HepG2 (cell line): Measurements from ENCODE around the gene NANOS1. TPM values are rescaled to one million over a fixed set of nuclear protein-coding genes. Genes with fewer than 3 reads are reported as not detected.

Source experiments
- CBX5 ChIP-seq: sonication (generic); formaldehyde crosslinking; IDR thresholded peaks from 2 replicates; pipeline ENCODE4 v1.4.0; 2020; ENCODE audit warnings: missing genetic modification reagents, borderline replicate concordance
- FOXP1 ChIP-seq, 2 experiments: fragments of 450-650 bp in 1 of 2; IDR thresholded peaks; 2 replicates each; pipeline ENCODE4 v1.6.1; 2017 to 2018; ENCODE audit warnings: antibody characterized with exemption in 1 of 2
- HNRNPH1 ChIP-seq: fragments of 200-400 bp; formaldehyde crosslinking; optimal IDR thresholded peaks from 2 replicates; pipeline ENCODE3; 2017; ENCODE audit warnings: mild to moderate bottlenecking, low read depth, low read length
- KDM4B ChIP-seq: sonication (generic); formaldehyde crosslinking; IDR thresholded peaks from 2 replicates; pipeline ENCODE4 v1.4.0; 2020; ENCODE audit warnings: missing genetic modification reagents
- MED1 ChIP-seq: sonication (generic); formaldehyde crosslinking; IDR thresholded peaks from 2 replicates; pipeline ENCODE4 v1.4.0; 2020; ENCODE audit warnings: missing genetic modification reagents
- NBN ChIP-seq: fragments of 450-650 bp; conservative IDR thresholded peaks from 2 replicates; pipeline ENCODE4 v1.6.1; 2017
- SMARCC2 ChIP-seq: fragments of 450-650 bp; IDR thresholded peaks from 2 replicates; pipeline ENCODE4 v1.6.1; 2017; ENCODE audit warnings: antibody characterized with exemption, mild to moderate bottlenecking
- SOX5 ChIP-seq: IDR thresholded peaks from 2 replicates; pipeline ENCODE4 v1.6.1; 2016; ENCODE audit warnings: borderline replicate concordance
- ZBTB8A ChIP-seq: sonication (generic); formaldehyde crosslinking; IDR thresholded peaks from 2 replicates; pipeline ENCODE4 v1.4.0; 2020; ENCODE audit warnings: mild to moderate bottlenecking, low read depth, missing genetic modification reagents, borderline replicate concordance
- ZNF224 ChIP-seq: sonication (generic); formaldehyde crosslinking; IDR thresholded peaks from 2 replicates; pipeline ENCODE4 v1.5.0; 2020; ENCODE audit warnings: mild to moderate bottlenecking, missing genetic modification reagents
- ZNF354B ChIP-seq: sonication (generic); formaldehyde crosslinking; IDR thresholded peaks from 2 replicates; pipeline ENCODE4 v1.8.0; 2022; ENCODE audit warnings: mild to moderate bottlenecking, missing genetic modification reagents
- ZNF446 ChIP-seq: sonication (generic); formaldehyde crosslinking; IDR thresholded peaks from 2 replicates; pipeline ENCODE4 v1.5.0; 2020; ENCODE audit warnings: mild to moderate bottlenecking, missing genetic modification reagents
- polyA plus RNA-seq, 8 experiments: library from polyadenylated mRNA; depleted of rRNA in 3 of 8; stranded (reverse) in 7 of 8; unstranded in 1 of 8; fragments of >200 nt; fragmentation: Illumina TruSeq in 4 of 8; extraction: Trizol in 4 of 8; gene quantifications; 2 replicates each; pipeline versions ENCODE4 v1.2.1 to v1.2.3, GENCODE V29; 2011 to 2016; ENCODE audit warnings: low read depth in 4 of 8, missing spikeins in 1 of 8, mixed read lengths in 1 of 8; ENCODE audit not compliant: insufficient read depth in 1 of 8
- total RNA-seq, 5 experiments: library from RNA; depleted of rRNA; stranded (reverse); fragments of >200 nt; fragmentation: Illumina TruSeq; extraction: Trizol; gene quantifications; 2 replicates each; pipeline ENCODE4 v1.2.3, GENCODE V29; 2016; ENCODE audit warnings: low read depth in 1 of 5
- TF ChIP-seq, protein P1 (sequence below): sonication (generic); formaldehyde crosslinking; IDR thresholded peaks from 2 replicates; pipeline ENCODE4 v1.4.0; 2020; ENCODE audit warnings: missing genetic modification reagents, borderline replicate concordance
- TF ChIP-seq, protein P2 (sequence below): sonication (generic); formaldehyde crosslinking; IDR thresholded peaks from 2 replicates; pipeline ENCODE4 v1.4.0; 2020; ENCODE audit warnings: missing genetic modification reagents
- TF ChIP-seq, protein P3 (sequence below): sonication (generic); formaldehyde crosslinking; conservative IDR thresholded peaks from 2 replicates; pipeline ENCODE4 v1.8.0; 2022; ENCODE audit warnings: mild to moderate bottlenecking, moderate library complexity, missing genetic modification reagents
- TF ChIP-seq, protein P4 (sequence below): IDR thresholded peaks from 2 replicates; pipeline ENCODE4 v1.6.1; 2016; ENCODE audit warnings: missing compliant biosample characterization, missing genetic modification reagents, borderline replicate concordance
- TF ChIP-seq, protein P5 (sequence below): sonication (generic); formaldehyde crosslinking; IDR thresholded peaks from 2 replicates; pipeline ENCODE4 v1.4.0; 2020; ENCODE audit warnings: mild to moderate bottlenecking, missing genetic modification reagents
- TF ChIP-seq, protein P6 (sequence below): sonication (generic); formaldehyde crosslinking; IDR thresholded peaks from 2 replicates; pipeline ENCODE4 v1.8.1; 2023; ENCODE audit warnings: missing genetic modification reagents, mild to moderate bottlenecking, borderline replicate concordance

NANOS1 gene
- total and polyA plus RNA-seq, 2 of the 13 experiments (the other 11 are each of a cell fraction or from before 2014, with no cell fraction given): 1.7 to 2.2 TPM

DNA sequence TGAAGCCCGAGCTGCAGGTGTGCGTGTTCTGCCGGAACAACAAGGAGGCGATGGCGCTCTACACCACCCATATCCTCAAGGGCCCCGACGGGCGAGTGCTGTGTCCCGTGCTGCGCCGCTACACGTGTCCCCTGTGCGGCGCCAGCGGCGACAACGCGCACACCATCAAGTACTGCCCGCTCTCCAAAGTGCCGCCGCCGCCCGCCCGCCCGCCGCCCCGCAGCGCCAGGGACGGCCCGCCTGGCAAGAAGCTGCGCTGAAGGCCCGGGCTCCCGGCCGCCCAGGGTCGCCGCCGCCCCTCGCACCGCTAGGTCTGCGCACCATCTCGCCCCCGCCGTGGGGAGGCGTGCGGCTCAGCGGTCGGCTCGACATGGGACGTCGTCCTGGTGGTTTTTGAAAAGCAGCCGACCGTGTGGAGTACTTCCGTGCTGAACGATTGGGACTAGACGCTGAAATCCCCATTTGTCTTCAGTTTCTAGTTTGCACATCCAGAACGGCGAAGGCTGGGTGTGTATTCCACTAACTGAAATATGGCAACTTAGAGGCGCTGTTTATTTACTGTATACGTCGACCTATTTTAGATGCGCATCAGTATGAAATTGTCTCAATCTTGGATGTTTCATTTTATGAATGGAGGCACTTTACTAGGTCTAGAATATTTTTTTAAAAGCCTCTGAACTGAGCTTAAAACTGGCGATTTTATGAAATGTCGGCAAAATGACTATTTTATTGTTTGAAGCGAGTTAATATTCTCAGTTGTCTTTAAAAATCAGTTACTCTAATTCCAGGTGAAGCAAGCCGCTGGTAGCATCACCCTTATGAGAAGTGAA lies 1.1 kb downstream of the NANOS1 start (continued):
- TF ChIP-seq, protein P1, sequence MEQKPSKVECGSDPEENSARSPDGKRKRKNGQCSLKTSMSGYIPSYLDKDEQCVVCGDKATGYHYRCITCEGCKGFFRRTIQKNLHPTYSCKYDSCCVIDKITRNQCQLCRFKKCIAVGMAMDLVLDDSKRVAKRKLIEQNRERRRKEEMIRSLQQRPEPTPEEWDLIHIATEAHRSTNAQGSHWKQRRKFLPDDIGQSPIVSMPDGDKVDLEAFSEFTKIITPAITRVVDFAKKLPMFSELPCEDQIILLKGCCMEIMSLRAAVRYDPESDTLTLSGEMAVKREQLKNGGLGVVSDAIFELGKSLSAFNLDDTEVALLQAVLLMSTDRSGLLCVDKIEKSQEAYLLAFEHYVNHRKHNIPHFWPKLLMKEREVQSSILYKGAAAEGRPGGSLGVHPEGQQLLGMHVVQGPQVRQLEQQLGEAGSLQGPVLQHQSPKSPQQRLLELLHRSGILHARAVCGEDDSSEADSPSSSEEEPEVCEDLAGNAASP (CRISPR knock-in tag): no peak
- TF ChIP-seq CBX5 (CRISPR knock-in tag): no peak
- TF ChIP-seq HNRNPH1: no peak
- no peak for TF ChIP-seq ZNF224
- TF ChIP-seq, protein P2, sequence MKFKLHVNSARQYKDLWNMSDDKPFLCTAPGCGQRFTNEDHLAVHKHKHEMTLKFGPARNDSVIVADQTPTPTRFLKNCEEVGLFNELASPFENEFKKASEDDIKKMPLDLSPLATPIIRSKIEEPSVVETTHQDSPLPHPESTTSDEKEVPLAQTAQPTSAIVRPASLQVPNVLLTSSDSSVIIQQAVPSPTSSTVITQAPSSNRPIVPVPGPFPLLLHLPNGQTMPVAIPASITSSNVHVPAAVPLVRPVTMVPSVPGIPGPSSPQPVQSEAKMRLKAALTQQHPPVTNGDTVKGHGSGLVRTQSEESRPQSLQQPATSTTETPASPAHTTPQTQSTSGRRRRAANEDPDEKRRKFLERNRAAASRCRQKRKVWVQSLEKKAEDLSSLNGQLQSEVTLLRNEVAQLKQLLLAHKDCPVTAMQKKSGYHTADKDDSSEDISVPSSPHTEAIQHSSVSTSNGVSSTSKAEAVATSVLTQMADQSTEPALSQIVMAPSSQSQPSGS (CRISPR knock-in tag): no peak
- TF ChIP-seq, protein P3, sequence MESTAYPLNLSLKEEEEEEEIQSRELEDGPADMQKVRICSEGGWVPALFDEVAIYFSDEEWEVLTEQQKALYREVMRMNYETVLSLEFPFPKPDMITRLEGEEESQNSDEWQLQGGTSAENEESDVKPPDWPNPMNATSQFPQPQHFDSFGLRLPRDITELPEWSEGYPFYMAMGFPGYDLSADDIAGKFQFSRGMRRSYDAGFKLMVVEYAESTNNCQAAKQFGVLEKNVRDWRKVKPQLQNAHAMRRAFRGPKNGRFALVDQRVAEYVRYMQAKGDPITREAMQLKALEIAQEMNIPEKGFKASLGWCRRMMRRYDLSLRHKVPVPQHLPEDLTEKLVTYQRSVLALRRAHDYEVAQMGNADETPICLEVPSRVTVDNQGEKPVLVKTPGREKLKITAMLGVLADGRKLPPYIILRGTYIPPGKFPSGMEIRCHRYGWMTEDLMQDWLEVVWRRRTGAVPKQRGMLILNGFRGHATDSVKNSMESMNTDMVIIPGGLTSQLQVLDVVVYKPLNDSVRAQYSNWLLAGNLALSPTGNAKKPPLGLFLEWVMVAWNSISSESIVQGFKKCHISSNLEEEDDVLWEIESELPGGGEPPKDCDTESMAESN (CRISPR knock-in tag): 0 out of 2 replicates have a peak, but pooled peaks have one; percentile 18
- no peak for TF ChIP-seq FOXP1 (IDR thresholded peaks at IDR 0.05)
- TF ChIP-seq FOXP1 (CRISPR knock-in tag; IDR thresholded peaks at IDR 0.05): no peak
- no peak for TF ChIP-seq NBN
- no peak for TF ChIP-seq ZNF354B (CRISPR knock-in tag)
- TF ChIP-seq, protein P4, sequence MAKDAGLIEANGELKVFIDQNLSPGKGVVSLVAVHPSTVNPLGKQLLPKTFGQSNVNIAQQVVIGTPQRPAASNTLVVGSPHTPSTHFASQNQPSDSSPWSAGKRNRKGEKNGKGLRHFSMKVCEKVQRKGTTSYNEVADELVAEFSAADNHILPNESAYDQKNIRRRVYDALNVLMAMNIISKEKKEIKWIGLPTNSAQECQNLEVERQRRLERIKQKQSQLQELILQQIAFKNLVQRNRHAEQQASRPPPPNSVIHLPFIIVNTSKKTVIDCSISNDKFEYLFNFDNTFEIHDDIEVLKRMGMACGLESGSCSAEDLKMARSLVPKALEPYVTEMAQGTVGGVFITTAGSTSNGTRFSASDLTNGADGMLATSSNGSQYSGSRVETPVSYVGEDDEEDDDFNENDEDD (CRISPR knock-in tag): 0 out of 2 replicates have a peak, but pooled peaks have one; percentile 42
- no peak for TF ChIP-seq ZBTB8A
- TF ChIP-seq, protein P5, sequence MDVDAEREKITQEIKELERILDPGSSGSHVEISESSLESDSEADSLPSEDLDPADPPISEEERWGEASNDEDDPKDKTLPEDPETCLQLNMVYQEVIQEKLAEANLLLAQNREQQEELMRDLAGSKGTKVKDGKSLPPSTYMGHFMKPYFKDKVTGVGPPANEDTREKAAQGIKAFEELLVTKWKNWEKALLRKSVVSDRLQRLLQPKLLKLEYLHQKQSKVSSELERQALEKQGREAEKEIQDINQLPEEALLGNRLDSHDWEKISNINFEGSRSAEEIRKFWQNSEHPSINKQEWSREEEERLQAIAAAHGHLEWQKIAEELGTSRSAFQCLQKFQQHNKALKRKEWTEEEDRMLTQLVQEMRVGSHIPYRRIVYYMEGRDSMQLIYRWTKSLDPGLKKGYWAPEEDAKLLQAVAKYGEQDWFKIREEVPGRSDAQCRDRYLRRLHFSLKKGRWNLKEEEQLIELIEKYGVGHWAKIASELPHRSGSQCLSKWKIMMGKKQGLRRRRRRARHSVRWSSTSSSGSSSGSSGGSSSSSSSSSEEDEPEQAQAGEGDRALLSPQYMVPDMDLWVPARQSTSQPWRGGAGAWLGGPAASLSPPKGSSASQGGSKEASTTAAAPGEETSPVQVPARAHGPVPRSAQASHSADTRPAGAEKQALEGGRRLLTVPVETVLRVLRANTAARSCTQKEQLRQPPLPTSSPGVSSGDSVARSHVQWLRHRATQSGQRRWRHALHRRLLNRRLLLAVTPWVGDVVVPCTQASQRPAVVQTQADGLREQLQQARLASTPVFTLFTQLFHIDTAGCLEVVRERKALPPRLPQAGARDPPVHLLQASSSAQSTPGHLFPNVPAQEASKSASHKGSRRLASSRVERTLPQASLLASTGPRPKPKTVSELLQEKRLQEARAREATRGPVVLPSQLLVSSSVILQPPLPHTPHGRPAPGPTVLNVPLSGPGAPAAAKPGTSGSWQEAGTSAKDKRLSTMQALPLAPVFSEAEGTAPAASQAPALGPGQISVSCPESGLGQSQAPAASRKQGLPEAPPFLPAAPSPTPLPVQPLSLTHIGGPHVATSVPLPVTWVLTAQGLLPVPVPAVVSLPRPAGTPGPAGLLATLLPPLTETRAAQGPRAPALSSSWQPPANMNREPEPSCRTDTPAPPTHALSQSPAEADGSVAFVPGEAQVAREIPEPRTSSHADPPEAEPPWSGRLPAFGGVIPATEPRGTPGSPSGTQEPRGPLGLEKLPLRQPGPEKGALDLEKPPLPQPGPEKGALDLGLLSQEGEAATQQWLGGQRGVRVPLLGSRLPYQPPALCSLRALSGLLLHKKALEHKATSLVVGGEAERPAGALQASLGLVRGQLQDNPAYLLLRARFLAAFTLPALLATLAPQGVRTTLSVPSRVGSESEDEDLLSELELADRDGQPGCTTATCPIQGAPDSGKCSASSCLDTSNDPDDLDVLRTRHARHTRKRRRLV (CRISPR knock-in tag): no peak
- peak; percentile 85; the same call in 1 of the 2 replicates for TF ChIP-seq ZNF446
- no peak for TF ChIP-seq KDM4B (CRISPR knock-in tag)
- TF ChIP-seq SMARCC2: no peak
- no peak for TF ChIP-seq SOX5 (CRISPR knock-in tag)
- no peak for TF ChIP-seq MED1 (CRISPR knock-in tag)
- TF ChIP-seq, protein P6, sequence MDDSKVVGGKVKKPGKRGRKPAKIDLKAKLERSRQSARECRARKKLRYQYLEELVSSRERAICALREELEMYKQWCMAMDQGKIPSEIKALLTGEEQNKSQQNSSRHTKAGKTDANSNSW: no peak; the same call in 1 of the 2 replicates
